ENCODE data around the gene IL36A. TPM values are rescaled to one million over a fixed set of nuclear protein-coding genes. Genes with fewer than 3 reads are reported as not detected.

IL36A gene
- total RNA-seq, 1 experiment from 2014 or later: not detected

DNA sequence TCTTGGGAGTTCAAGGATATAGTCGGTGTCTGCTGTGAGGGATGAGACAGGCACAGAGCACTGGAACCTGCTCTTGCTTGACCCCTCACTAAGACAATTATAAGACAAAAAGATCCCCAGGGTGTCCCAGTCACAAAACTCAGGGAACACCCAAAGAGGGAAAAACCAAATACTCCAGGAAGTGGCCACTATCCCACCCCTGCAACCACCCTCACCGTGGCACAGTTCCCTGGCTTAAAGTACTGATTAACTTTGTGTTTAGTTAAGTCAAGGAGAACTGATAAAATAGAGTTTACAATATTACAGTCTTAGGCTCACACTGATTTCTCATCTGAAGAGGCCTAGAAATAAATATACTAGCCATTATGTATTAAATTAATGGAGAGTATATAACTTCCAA lies 33.9 kb downstream of the IL36A start:
- DNase-seq: no peak
- Histone ChIP-seq H3K79me1 (ENCODE audit: insufficient read depth, low read depth, low read length, poor library complexity, severe bottlenecking) (no peaks in the 10 kb centered on the region), H3K23me2 (ENCODE audit: insufficient read length, low read depth, low read length, poor library complexity, severe bottlenecking) (no peaks in the 10 kb centered on the region), H2AFZ (ENCODE audit: low read length) (no peak overlapping the region), H3K27ac (ENCODE audit: insufficient read length, low read depth, low read length) (no peak overlapping the region), H2BK20ac (ENCODE audit: low read depth, low read length, poor library complexity, severe bottlenecking) (no peak overlapping the region), H3K4me2 (ENCODE audit: insufficient read depth, insufficient read length, low read length) (no peak overlapping the region), H4K5ac (ENCODE audit: insufficient read length, low read depth, low read length) (no peak overlapping the region), H2BK120ac (ENCODE audit: low read depth, low read length, poor library complexity, severe bottlenecking) (no peak overlapping the region), H3K18ac (ENCODE audit: insufficient read length, low read depth, low read length) (no peak overlapping the region), H4K91ac (ENCODE audit: insufficient read length, low read depth, low read length) (no peak overlapping the region), H2BK15ac (ENCODE audit: low read depth, low read length) (no peak overlapping the region), H3K4me1 (ENCODE audit: insufficient read depth, low read length) (no peaks in the 10 kb centered on the region), H4K20me1 (ENCODE audit: control insufficient read depth, insufficient read depth, insufficient read length) (no peaks in the 10 kb centered on the region), H3K9ac (ENCODE audit: extremely low read depth, insufficient read length, low read length) (no peak overlapping the region), H2AK5ac (ENCODE audit: insufficient read length, low read length) (no peak overlapping the region), H2BK12ac (ENCODE audit: insufficient read length, low read depth, low read length) (no peak overlapping the region), H3K79me2 (ENCODE audit: insufficient read depth, low read length) (no peaks in the 10 kb centered on the region), H3K27me3 (ENCODE audit: insufficient read depth, low read length) (no peaks in the 10 kb centered on the region), H3K56ac (ENCODE audit: insufficient read length, low read depth, low read length) (no peak overlapping the region), H3K9me3 (ENCODE audit: control insufficient read depth, low read depth, low read length) (no peaks in the 10 kb centered on the region), H3K14ac (ENCODE audit: insufficient read depth, low read length) (no peak overlapping the region), H3K23ac (ENCODE audit: insufficient read length, low read depth, low read length) (no peak overlapping the region), H2BK5ac (ENCODE audit: insufficient read length, low read length) (no peak overlapping the region), H4K8ac (replicated peaks; ENCODE audit: insufficient read length, low read depth, low read length) (no peak overlapping the region), H3T11ph (ENCODE audit: low read length) (no peak overlapping the region), H3K4ac (ENCODE audit: low read depth, low read length) (no peak overlapping the region)
- Mint-ChIP-seq H3K36me3 (ENCODE audit: insufficient read depth in 1 of 3, low read depth in 3 of 3) (no peaks in the 10 kb centered on the region), H3K27me3 (ENCODE audit: low read depth) (peaks cover 21% of the 10 kb centered on the region), H3K27ac (no peak overlapping the region), H3K4me1 (no peaks in the 10 kb centered on the region), H3K4me3 (no peak overlapping the region), H3K9me3 (peaks cover 0 to 42% of the 10 kb centered on the region in 2 experiments; a peak in 2 of 5 replicates)
- TF ChIP-seq, protein P1, sequence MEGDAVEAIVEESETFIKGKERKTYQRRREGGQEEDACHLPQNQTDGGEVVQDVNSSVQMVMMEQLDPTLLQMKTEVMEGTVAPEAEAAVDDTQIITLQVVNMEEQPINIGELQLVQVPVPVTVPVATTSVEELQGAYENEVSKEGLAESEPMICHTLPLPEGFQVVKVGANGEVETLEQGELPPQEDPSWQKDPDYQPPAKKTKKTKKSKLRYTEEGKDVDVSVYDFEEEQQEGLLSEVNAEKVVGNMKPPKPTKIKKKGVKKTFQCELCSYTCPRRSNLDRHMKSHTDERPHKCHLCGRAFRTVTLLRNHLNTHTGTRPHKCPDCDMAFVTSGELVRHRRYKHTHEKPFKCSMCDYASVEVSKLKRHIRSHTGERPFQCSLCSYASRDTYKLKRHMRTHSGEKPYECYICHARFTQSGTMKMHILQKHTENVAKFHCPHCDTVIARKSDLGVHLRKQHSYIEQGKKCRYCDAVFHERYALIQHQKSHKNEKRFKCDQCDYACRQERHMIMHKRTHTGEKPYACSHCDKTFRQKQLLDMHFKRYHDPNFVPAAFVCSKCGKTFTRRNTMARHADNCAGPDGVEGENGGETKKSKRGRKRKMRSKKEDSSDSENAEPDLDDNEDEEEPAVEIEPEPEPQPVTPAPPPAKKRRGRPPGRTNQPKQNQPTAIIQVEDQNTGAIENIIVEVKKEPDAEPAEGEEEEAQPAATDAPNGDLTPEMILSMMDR (conservative IDR thresholded peaks at IDR 0.05): no peak
- no CpG with 5 or more reads among the region's 2 CpGs for WGBS (ENCODE audit: extremely low coverage, insufficient read length, low lambda C conversion rate)
